ENCODE results near the gene IL13RA1. TPM values are rescaled to one million over a fixed set of nuclear protein-coding genes. Genes with fewer than 3 reads are reported as not detected.

The IL13RA1 gene
- total RNA-seq, 1 donor from 2014 or later = 25.0 TPM

- H3K4me3 ChIP-seq (ENCODE audit: low read depth, low read length) = no peak overlapping the region
- no peak for TF ChIP-seq CTCF (IDR thresholded peaks at IDR 0.05; ENCODE audit: insufficient read depth, low read length, severe bottlenecking)
- DNase-seq (ENCODE audit: low read depth) = no peak
- no peak for FAIRE-seq
- H3K27me3 ChIP-seq (ENCODE audit: control insufficient read depth, insufficient read depth, low read length) = no peaks in the 10 kb centered on the region
- H3K36me3 ChIP-seq (ENCODE audit: control insufficient read depth, insufficient read depth, low read length) = no peaks in the 10 kb centered on the region
These were observed 7.5 kb downstream of the IL13RA1 start for GRCh38 chrX:118734909-118735308.

GRCh38 chrX:118736394-118737010 is 9.1 kb downstream of the IL13RA1 start:
- H3K4me3 ChIP-seq (ENCODE audit: low read depth, low read length) = no peak overlapping the region
- FAIRE-seq (no peak), DNase-seq (ENCODE audit: low read depth) (no peak)
- no peaks in the 10 kb centered on the region for H3K27me3 ChIP-seq (ENCODE audit: control insufficient read depth, insufficient read depth, low read length)
- no peak for TF ChIP-seq CTCF (IDR thresholded peaks at IDR 0.05; ENCODE audit: insufficient read depth, low read length, severe bottlenecking)
- no peaks in the 10 kb centered on the region for H3K36me3 ChIP-seq (ENCODE audit: control insufficient read depth, insufficient read depth, low read length)

GRCh38 chrX:118739577-118739976 is 12.2 kb downstream of the IL13RA1 start:
- DNase-seq (ENCODE audit: low read depth) (no peak), FAIRE-seq (no peak)
- no peak overlapping the region for H3K4me3 ChIP-seq (ENCODE audit: low read depth, low read length)
- H3K36me3 ChIP-seq (ENCODE audit: control insufficient read depth, insufficient read depth, low read length) = no peaks in the 10 kb centered on the region
- no peaks in the 10 kb centered on the region for H3K27me3 ChIP-seq (ENCODE audit: control insufficient read depth, insufficient read depth, low read length)
- no peak for TF ChIP-seq CTCF (IDR thresholded peaks at IDR 0.05; ENCODE audit: insufficient read depth, low read length, severe bottlenecking)

GRCh38 chrX:118740276-118740889 is 13.0 kb downstream of the IL13RA1 start:
- DNase-seq (ENCODE audit: low read depth) (no peak), FAIRE-seq (no peak)
- no peak for TF ChIP-seq CTCF (IDR thresholded peaks at IDR 0.05; ENCODE audit: insufficient read depth, low read length, severe bottlenecking)
- H3K4me3 ChIP-seq (ENCODE audit: low read depth, low read length) = no peak overlapping the region
- no peaks in the 10 kb centered on the region for H3K27me3 ChIP-seq (ENCODE audit: control insufficient read depth, insufficient read depth, low read length)
- no peaks in the 10 kb centered on the region for H3K36me3 ChIP-seq (ENCODE audit: control insufficient read depth, insufficient read depth, low read length)

GRCh38 chrX:118742176-118742575 is 14.8 kb downstream of the IL13RA1 start:
- no peak overlapping the region for H3K4me3 ChIP-seq (ENCODE audit: low read depth, low read length)
- TF ChIP-seq CTCF (IDR thresholded peaks at IDR 0.05; ENCODE audit: insufficient read depth, low read length, severe bottlenecking) = no peak
- H3K36me3 ChIP-seq (ENCODE audit: control insufficient read depth, insufficient read depth, low read length) = no peaks in the 10 kb centered on the region
- no peaks in the 10 kb centered on the region for H3K27me3 ChIP-seq (ENCODE audit: control insufficient read depth, insufficient read depth, low read length)
- FAIRE-seq (no peak), DNase-seq (ENCODE audit: low read depth) (no peak)

GRCh38 chrX:118745570-118745969 is 18.2 kb downstream of the IL13RA1 start:
- FAIRE-seq = no peak
- TF ChIP-seq CTCF (IDR thresholded peaks at IDR 0.05; ENCODE audit: insufficient read depth, low read length, severe bottlenecking) = no peak

More at GRCh38 chrX:118745570-118745969, 18.2 kb downstream of the IL13RA1 start:
- peak; percentile 47 for DNase-seq (ENCODE audit: low read depth)
- H3K4me3 ChIP-seq (ENCODE audit: low read depth, low read length) = no peak overlapping the region
- H3K27me3 ChIP-seq (ENCODE audit: control insufficient read depth, insufficient read depth, low read length) = no peaks in the 10 kb centered on the region
- H3K36me3 ChIP-seq (ENCODE audit: control insufficient read depth, insufficient read depth, low read length) = no peaks in the 10 kb centered on the region
